ENCODE results near the gene GDF10.

The GDF10 gene

GRCh38 chr10:47314416-47314970 is 14.5 kb downstream of the GDF10 start:
- DNase-seq (ENCODE audit: low read depth in 2 of 2): no peak

- DNase-seq (ENCODE audit: low read depth in 2 of 2): no peak
These were observed 15.4 kb downstream of the GDF10 start for GRCh38 chr10:47315421-47315820.

GRCh38 chr10:47316131-47316530 is 16.1 kb downstream of the GDF10 start:
- no peak for DNase-seq (ENCODE audit: low read depth in 2 of 2)

- no peak for DNase-seq (ENCODE audit: low read depth in 2 of 2)
These were observed 17.3 kb downstream of the GDF10 start for GRCh38 chr10:47317251-47317650.

- DNase-seq (ENCODE audit: low read depth in 2 of 2): no peak
These were observed 18.7 kb downstream of the GDF10 start for GRCh38 chr10:47318706-47319105.

- no peak for DNase-seq (ENCODE audit: low read depth in 2 of 2)
These were observed 19.8 kb downstream of the GDF10 start for GRCh38 chr10:47319784-47320183.

GRCh38 chr10:47320812-47321211 is 20.8 kb downstream of the GDF10 start:
- DNase-seq (ENCODE audit: low read depth in 2 of 2): no peak

GRCh38 chr10:47321521-47322195 is 21.7 kb downstream of the GDF10 start:
- DNase-seq (ENCODE audit: low read depth in 2 of 2): no peak

GRCh38 chr10:47322300-47323061 is 22.5 kb downstream of the GDF10 start, which contains the start of gene GDF2:
TSS of gene GDF2 (plus strand) at chr10:47322454. CDS start at chr10:47322669, 215 bp downstream.
- DNase-seq (ENCODE audit: low read depth in 2 of 2): no peak

GRCh38 chr10:47323087-47323486 is 23.1 kb downstream of the GDF10 start:
- no peak for DNase-seq (ENCODE audit: low read depth in 2 of 2)

- no peak for DNase-seq (ENCODE audit: low read depth in 2 of 2)
These were observed 23.8 kb downstream of the GDF10 start for GRCh38 chr10:47323636-47324296.

- DNase-seq (ENCODE audit: low read depth in 2 of 2): no peak
These were observed 25.6 kb downstream of the GDF10 start for GRCh38 chr10:47325303-47326291.

GRCh38 chr10:47326306-47326926 is 26.4 kb downstream of the GDF10 start:
- DNase-seq (ENCODE audit: low read depth in 2 of 2): no peak

- no peak for DNase-seq (ENCODE audit: low read depth in 2 of 2)
These were observed 26.9 kb downstream of the GDF10 start for GRCh38 chr10:47326927-47327330.

GRCh38 chr10:47329855-47330254 is 29.9 kb downstream of the GDF10 start:
- DNase-seq (ENCODE audit: low read depth in 2 of 2): no peak

- DNase-seq (ENCODE audit: low read depth in 2 of 2): no peak
These were observed 30.4 kb downstream of the GDF10 start for GRCh38 chr10:47330366-47330765.

GRCh38 chr10:47330804-47331203 is 30.8 kb downstream of the GDF10 start:
- DNase-seq (ENCODE audit: low read depth in 2 of 2): no peak

GRCh38 chr10:47331491-47331890 is 31.5 kb downstream of the GDF10 start:
- no peak for DNase-seq (ENCODE audit: low read depth in 2 of 2)

- DNase-seq (ENCODE audit: low read depth in 2 of 2): no peak
These were observed 32.0 kb downstream of the GDF10 start for GRCh38 chr10:47331954-47332353.

- no peak for DNase-seq (ENCODE audit: low read depth in 2 of 2)
These were observed 32.4 kb downstream of the GDF10 start for GRCh38 chr10:47332371-47332770.

- DNase-seq (ENCODE audit: low read depth in 2 of 2): no peak
These were observed 32.9 kb downstream of the GDF10 start for GRCh38 chr10:47332946-47333345.

Data from stimulated activated CD8-positive, alpha-beta memory T cell treated with anti-CD3 and anti-CD28 coated beads, Interleukin-2, amount 100 ng/mL, for 48 hours (primary cell).